ENCODE data around the gene KRTAP4-6. TPM values are rescaled to one million over a fixed set of nuclear protein-coding genes. Genes with fewer than 3 reads are reported as not detected.

The KRTAP4-6 gene
- polyA plus RNA-seq, 4 donors: not detected

- FAIRE-seq: no peak
- H3K36me3 ChIP-seq (ENCODE audit: control insufficient read depth in 3 of 3, insufficient read depth in 2 of 3, low read depth in 1 of 3, low read length in 3 of 3): no peaks in the 10 kb centered on the region
- no peak for DNase-seq
- no peak within 1 kb of the TSS for H3K4me3 ChIP-seq (ENCODE audit: low read depth in 1 of 3, low read length in 3 of 3)
- H3K4me1 ChIP-seq (ENCODE audit: control insufficient read depth in 3 of 3, insufficient read depth in 2 of 3, low read depth in 1 of 3, low read length in 2 of 3): no peaks in the 10 kb centered on the region
- 35 to 75% (median 47%) methylated on average over 4 of the region's 4 CpGs for WGBS, 3 donors
- no peaks in the 10 kb centered on the region for H3K9me3 ChIP-seq (ENCODE audit: control insufficient read depth in 2 of 2, insufficient read depth in 1 of 2, low read depth in 1 of 2, low read length in 1 of 2)
- peaks cover 0 to 7% (median 2%) of the 10 kb centered on the region in 3 donors for H3K27me3 ChIP-seq (ENCODE audit: control insufficient read depth in 3 of 3, insufficient read depth in 3 of 3, low read length in 3 of 3)
- no peak within 1 kb of the TSS for H3K27ac ChIP-seq (ENCODE audit: low read depth in 1 of 3, low read length in 2 of 3)
These were observed 42.3 kb downstream of the KRTAP4-6 start, which contains the start of gene KRTAP4-8 for GRCh38 chr17:41098042-41098441. KRTAP4-8 (minus strand) TSS chr17:41098142; CDS start chr17:41098084, 58 bp downstream.

GRCh38 chr17:41096055-41096454, 44.3 kb downstream of the KRTAP4-6 start:
- Histone ChIP-seq H3K4me3 (ENCODE audit: low read depth in 1 of 3, low read length in 3 of 3) (no peak overlapping the region), H3K27me3 (ENCODE audit: control insufficient read depth in 3 of 3, insufficient read depth in 3 of 3, low read length in 3 of 3) (peaks cover 0 to 7% (median 2%) of the 10 kb centered on the region in 3 donors), H3K4me1 (ENCODE audit: control insufficient read depth in 3 of 3, insufficient read depth in 2 of 3, low read depth in 1 of 3, low read length in 2 of 3) (no peaks in the 10 kb centered on the region), H3K9me3 (ENCODE audit: control insufficient read depth in 2 of 2, insufficient read depth in 1 of 2, low read depth in 1 of 2, low read length in 1 of 2) (no peaks in the 10 kb centered on the region), H3K27ac (ENCODE audit: low read depth in 1 of 3, low read length in 2 of 3) (no peak overlapping the region), H3K36me3 (ENCODE audit: control insufficient read depth in 3 of 3, insufficient read depth in 2 of 3, low read depth in 1 of 3, low read length in 3 of 3) (no peaks in the 10 kb centered on the region)
- no peak for DNase-seq
- no peak for FAIRE-seq
- 85 to 91% (median 86%) methylated on average over 7 of the region's 7 CpGs for WGBS, 3 donors

Other genes with a start within 250 kb of the KRTAP4-6 start
- gene KRT23, start 202.9 kb downstream of the KRTAP4-6 start, polyA plus RNA-seq: under 1 TPM in 2 of 4 donors, not detected in 2; 0.66 to 0.82 TPM
- gene KRT39, start 173.6 kb downstream of the KRTAP4-6 start, polyA plus RNA-seq: under 1 TPM in 2 of 4 donors, not detected in 2; 0.03 to 0.04 TPM
- under 1 TPM in 3 of 4 donors, not detected in 1; 0.10 to 0.45 (median 0.12) TPM for gene KRT40, start 156.2 kb downstream of the KRTAP4-6 start, polyA plus RNA-seq
- not detected for gene KRTAP3-3, start 146.4 kb downstream of the KRTAP4-6 start, polyA plus RNA-seq
- not detected for gene KRTAP3-2, start 140.6 kb downstream of the KRTAP4-6 start, polyA plus RNA-seq
- not detected for gene KRTAP3-1, start 131.4 kb downstream of the KRTAP4-6 start, polyA plus RNA-seq
- under 1 TPM in 1 of 4 donors, not detected in 3; 0.04 TPM for gene KRTAP1-5, start 113.3 kb downstream of the KRTAP4-6 start, polyA plus RNA-seq
- gene KRTAP1-4, start 110.3 kb downstream of the KRTAP4-6 start, polyA plus RNA-seq: not detected
- gene KRTAP1-3, start 105.7 kb downstream of the KRTAP4-6 start, polyA plus RNA-seq: not detected
- gene KRTAP1-1, start 99.1 kb downstream of the KRTAP4-6 start, polyA plus RNA-seq: not detected
- gene KRTAP2-1, start 93.2 kb downstream of the KRTAP4-6 start, polyA plus RNA-seq: not detected
- not detected for gene KRTAP2-2, start 85.3 kb downstream of the KRTAP4-6 start, polyA plus RNA-seq
- gene KRTAP2-3, start 80.4 kb downstream of the KRTAP4-6 start, polyA plus RNA-seq: not detected
- not detected for gene KRTAP2-4, start 74.7 kb downstream of the KRTAP4-6 start, polyA plus RNA-seq
- gene KRTAP4-7, start 56.4 kb downstream of the KRTAP4-6 start, polyA plus RNA-seq: not detected
- not detected for gene KRTAP4-8, start 42.4 kb downstream of the KRTAP4-6 start, polyA plus RNA-seq
- not detected for gene KRTAP4-16, start 38.3 kb downstream of the KRTAP4-6 start, polyA plus RNA-seq
- not detected for gene KRTAP4-9, start 35.2 kb downstream of the KRTAP4-6 start, polyA plus RNA-seq
- not detected for gene KRTAP4-11, start 22.2 kb downstream of the KRTAP4-6 start, polyA plus RNA-seq
- not detected for gene KRTAP4-12, start 16.4 kb downstream of the KRTAP4-6 start, polyA plus RNA-seq
- gene KRTAP4-5, start 9.3 kb upstream of the KRTAP4-6 start, polyA plus RNA-seq: not detected
- not detected for gene KRTAP4-4, start 20.2 kb upstream of the KRTAP4-6 start, polyA plus RNA-seq
- not detected for gene KRTAP4-3, start 27.7 kb upstream of the KRTAP4-6 start, polyA plus RNA-seq
- not detected for gene KRTAP4-2, start 37.7 kb upstream of the KRTAP4-6 start, polyA plus RNA-seq
- not detected for gene KRTAP4-1, start 44.4 kb upstream of the KRTAP4-6 start, polyA plus RNA-seq
- gene KRTAP9-1, start 49.3 kb upstream of the KRTAP4-6 start, polyA plus RNA-seq: not detected
- not detected for gene KRTAP9-2, start 86.1 kb upstream of the KRTAP4-6 start, polyA plus RNA-seq
- not detected for gene KRTAP9-3, start 91.9 kb upstream of the KRTAP4-6 start, polyA plus RNA-seq
- not detected for gene KRTAP9-8, start 97.5 kb upstream of the KRTAP4-6 start, polyA plus RNA-seq
- not detected for gene KRTAP9-4, start 109.1 kb upstream of the KRTAP4-6 start, polyA plus RNA-seq
- not detected for gene KRTAP9-9, start 114.8 kb upstream of the KRTAP4-6 start, polyA plus RNA-seq
- gene KRTAP9-6, start 124.8 kb upstream of the KRTAP4-6 start, polyA plus RNA-seq: not detected
- not detected for gene KRTAP9-7, start 135.2 kb upstream of the KRTAP4-6 start, polyA plus RNA-seq
- gene KRTAP29-1, start 162.3 kb upstream of the KRTAP4-6 start, polyA plus RNA-seq: not detected
- gene KRTAP16-1, start 168.8 kb upstream of the KRTAP4-6 start, polyA plus RNA-seq: not detected
- gene KRTAP17-1, start 175.2 kb upstream of the KRTAP4-6 start, polyA plus RNA-seq: not detected
- not detected for gene KRT33A, start 210.3 kb upstream of the KRTAP4-6 start, polyA plus RNA-seq
- gene KRT33B, start 229.3 kb upstream of the KRTAP4-6 start, polyA plus RNA-seq: not detected
- not detected for gene KRT34, start 241.8 kb upstream of the KRTAP4-6 start, polyA plus RNA-seq

Data from small intestine (tissue), 7 donors.